ENCODE results near the gene IFNAR1. TPM values are rescaled to one million over a fixed set of nuclear protein-coding genes. Genes with fewer than 3 reads are reported as not detected.

Gene IFNAR1
- total RNA-seq, 3 donors from 2014 or later (not counting 1 experiment from before 2014, with no cell fraction given), result 15.0 to 21.3 (median 19.3) TPM

GRCh38 chr21:33296156-33296555 is 28.6 kb upstream of the IFNAR1 start:
- Mint-ChIP-seq H3K27ac (no peak overlapping the region), H3K9me3 (no peaks in the 10 kb centered on the region), H3K27me3 (ENCODE audit: low read depth in 2 of 2) (no peaks in the 10 kb centered on the region), H3K36me3 (no peaks in the 10 kb centered on the region), H3K4me1 (peaks cover 23 to 46% of the 10 kb centered on the region in 2 donors), H3K4me3 (no peak overlapping the region)
- peaks cover 31% of the 10 kb centered on the region for H3K36me3 ChIP-seq (ENCODE audit: control insufficient read depth, insufficient read depth, low read length)
- H3K27ac ChIP-seq (ENCODE audit: low read length), result peak overlapping the region; percentile 41
- no peak for DNase-seq
- peaks cover 44% of the 10 kb centered on the region for H3K4me1 ChIP-seq (ENCODE audit: control insufficient read depth, insufficient read depth, low read length)
- intact Hi-C loops (cut with micrococcal nuclease), result no loop called here
- 77% methylated on average over 6 of the region's 6 CpGs for WGBS (ENCODE audit: insufficient coverage)
- no peak for TF ChIP-seq CTCF (IDR thresholded peaks at IDR 0.05)
- no peak overlapping the region for H3K4me3 ChIP-seq (ENCODE audit: low read length)
- no peaks in the 10 kb centered on the region for H3K9me3 ChIP-seq (ENCODE audit: control insufficient read depth, insufficient read depth, low read length)
- no peak for ATAC-seq
- no peaks in the 10 kb centered on the region for H3K27me3 ChIP-seq (ENCODE audit: control insufficient read depth, insufficient read depth, low read length)

DNA sequence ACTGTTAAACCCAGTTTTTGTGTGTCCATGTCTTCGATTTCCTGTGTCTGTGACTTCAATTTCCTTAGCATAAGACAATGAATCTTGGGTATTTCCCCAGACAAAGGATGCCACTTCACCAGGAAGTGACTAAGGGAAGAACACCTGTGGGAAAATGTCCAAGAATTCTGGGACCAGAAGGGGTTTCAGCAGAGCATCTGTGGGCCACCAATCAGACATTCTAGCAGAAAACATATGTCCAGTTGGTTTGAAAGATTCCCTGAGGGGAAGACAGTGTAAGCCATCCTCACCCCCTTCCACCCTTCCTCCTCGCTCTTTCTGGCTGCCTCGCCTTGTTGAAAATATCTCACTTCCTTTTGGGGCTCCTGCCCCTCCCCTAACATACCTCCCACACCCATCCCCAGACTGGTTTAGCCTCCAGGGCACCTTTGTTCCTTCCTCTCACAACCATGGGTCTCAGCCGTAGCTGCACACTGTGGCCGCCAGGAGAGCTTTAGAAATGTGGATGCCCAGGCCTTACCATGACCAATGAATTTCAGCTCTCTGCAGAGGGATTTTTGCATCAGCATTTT is 25.5 kb upstream of the IFNAR1 start:
- H3K4me3 Mint-ChIP-seq, result no peak overlapping the region
- no peaks in the 10 kb centered on the region for H3K9me3 Mint-ChIP-seq
- peaks cover 18 to 28% of the 10 kb centered on the region in 2 donors for H3K4me1 Mint-ChIP-seq
- DNase-seq (peak in 1 of 2 donors; percentile 66), ATAC-seq (peak in 2 of 3 donors; percentile 42 to 49)
- intact Hi-C loops (cut with micrococcal nuclease), result no loop called here
- Histone ChIP-seq H3K4me3 (ENCODE audit: low read length) (no peak overlapping the region), H3K4me1 (ENCODE audit: control insufficient read depth, insufficient read depth, low read length) (peaks cover 34% of the 10 kb centered on the region), H3K27me3 (ENCODE audit: control insufficient read depth, insufficient read depth, low read length) (no peaks in the 10 kb centered on the region), H3K36me3 (ENCODE audit: control insufficient read depth, insufficient read depth, low read length) (peaks cover 14% of the 10 kb centered on the region), H3K9me3 (ENCODE audit: control insufficient read depth, insufficient read depth, low read length) (no peaks in the 10 kb centered on the region), H3K27ac (ENCODE audit: low read length) (no peak overlapping the region)
- H3K27ac Mint-ChIP-seq, result peak overlapping the region; percentile 28 to 36
- 38% methylated on average over 5 of the region's 5 CpGs for WGBS (ENCODE audit: insufficient coverage)
- no peak for TF ChIP-seq CTCF (IDR thresholded peaks at IDR 0.05)
- H3K27me3 Mint-ChIP-seq (ENCODE audit: low read depth in 2 of 2), result no peaks in the 10 kb centered on the region
- no peaks in the 10 kb centered on the region for H3K36me3 Mint-ChIP-seq

GRCh38 chr21:33300701-33301631 is 23.8 kb upstream of the IFNAR1 start:
- TF ChIP-seq CTCF (IDR thresholded peaks at IDR 0.05), result no peak
- no peak overlapping the region for H3K4me3 Mint-ChIP-seq
- H3K36me3 ChIP-seq (ENCODE audit: control insufficient read depth, insufficient read depth, low read length), result peaks cover 9% of the 10 kb centered on the region
- H3K4me1 ChIP-seq (ENCODE audit: control insufficient read depth, insufficient read depth, low read length), result peaks cover 31% of the 10 kb centered on the region
- H3K4me3 ChIP-seq (ENCODE audit: low read length), result no peak overlapping the region
- H3K27ac ChIP-seq (ENCODE audit: low read length), result peak overlapping the region; percentile 8
- peak overlapping the region in 1 of 2 donors; percentile 56 for H3K27ac Mint-ChIP-seq
- no peaks in the 10 kb centered on the region for H3K27me3 Mint-ChIP-seq (ENCODE audit: low read depth in 2 of 2)
- WGBS (ENCODE audit: insufficient coverage), result 38% methylated on average over 10 of the region's 10 CpGs
- H3K9me3 Mint-ChIP-seq, result no peaks in the 10 kb centered on the region
- H3K27me3 ChIP-seq (ENCODE audit: control insufficient read depth, insufficient read depth, low read length), result no peaks in the 10 kb centered on the region
- H3K4me1 Mint-ChIP-seq, result peaks cover 18 to 22% of the 10 kb centered on the region in 2 donors
- no peaks in the 10 kb centered on the region for H3K9me3 ChIP-seq (ENCODE audit: control insufficient read depth, insufficient read depth, low read length)
- ATAC-seq, result peak; percentile 25 to 73 (median 36)
- DNase-seq, result peak in 1 of 2 donors; percentile 21
- intact Hi-C loops (cut with micrococcal nuclease), result no loop called here
- no peaks in the 10 kb centered on the region for H3K36me3 Mint-ChIP-seq
